Activated CD8-positive, alpha-beta memory T cell treated with anti-CD3 and anti-CD28 coated beads for 36 hours (primary cell): ENCODE measurements around the gene HIVEP2. TPM values are rescaled to one million over a fixed set of nuclear protein-coding genes. Genes with fewer than 3 reads are reported as not detected.

Experiments
- CTCF ChIA-PET: fragments of 350-600 bp; sonication (Branson Sonifier 250); formaldehyde crosslinking; loops from one replicate; lab custom pipeline; 2021; ENCODE audit warnings: antibody characterized with exemption; lab: Charles Lee
- POLR2A ChIA-PET: fragments of 350-600 bp; sonication (Branson Sonifier 250); formaldehyde crosslinking; loops from one replicate; lab custom pipeline; 2021; ENCODE audit warnings: antibody characterized with exemption; lab: Charles Lee
- total RNA-seq, 2 experiments: library from RNA; stranded (reverse); gene quantifications; one replicate each; pipeline ENCODE4 v1.2.3, GENCODE V29; 2021

HIVEP2 gene
- total RNA-seq, 2 experiments from 2014 or later, result 34.4 to 39.3 TPM

DNA sequence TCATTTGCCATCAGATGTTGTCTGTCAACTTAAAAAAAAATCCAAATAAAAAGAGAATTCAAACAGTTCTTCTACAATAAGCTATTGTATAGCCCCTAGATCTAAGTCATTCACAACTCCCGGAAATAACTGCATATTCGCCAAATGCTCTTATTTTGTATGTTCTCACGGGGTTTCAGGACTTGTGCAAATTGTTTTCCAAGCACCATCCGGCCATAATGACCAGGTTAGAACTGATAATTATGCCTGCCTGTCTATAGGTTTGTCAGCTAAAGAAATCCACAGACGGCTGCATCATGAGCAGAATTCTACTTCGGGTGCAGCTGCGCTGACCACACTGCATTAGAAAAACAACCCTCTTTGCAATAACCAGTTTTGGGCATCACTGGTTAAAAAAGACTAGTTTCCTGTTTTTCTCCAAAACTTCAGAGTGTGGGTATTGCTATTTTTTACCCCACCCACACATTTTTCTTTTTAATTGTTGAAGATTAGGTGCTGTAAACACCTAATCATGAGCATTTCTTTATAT is 87.7 kb downstream of the HIVEP2 start:
- CTCF ChIA-PET, result interaction anchor here (1.0 to 1.5 kb wide), 3 partner anchors 9 to 89 kb away, joined by 3 read pairs; no protein-coding TSS in a partner anchor
- POLR2A ChIA-PET, result interaction anchor here (0.6 to 1.1 kb wide), 3 partner anchors 14 to 1991 kb away, joined by 3 to 5 read pairs (median 3); no protein-coding TSS in a partner anchor

DNA sequence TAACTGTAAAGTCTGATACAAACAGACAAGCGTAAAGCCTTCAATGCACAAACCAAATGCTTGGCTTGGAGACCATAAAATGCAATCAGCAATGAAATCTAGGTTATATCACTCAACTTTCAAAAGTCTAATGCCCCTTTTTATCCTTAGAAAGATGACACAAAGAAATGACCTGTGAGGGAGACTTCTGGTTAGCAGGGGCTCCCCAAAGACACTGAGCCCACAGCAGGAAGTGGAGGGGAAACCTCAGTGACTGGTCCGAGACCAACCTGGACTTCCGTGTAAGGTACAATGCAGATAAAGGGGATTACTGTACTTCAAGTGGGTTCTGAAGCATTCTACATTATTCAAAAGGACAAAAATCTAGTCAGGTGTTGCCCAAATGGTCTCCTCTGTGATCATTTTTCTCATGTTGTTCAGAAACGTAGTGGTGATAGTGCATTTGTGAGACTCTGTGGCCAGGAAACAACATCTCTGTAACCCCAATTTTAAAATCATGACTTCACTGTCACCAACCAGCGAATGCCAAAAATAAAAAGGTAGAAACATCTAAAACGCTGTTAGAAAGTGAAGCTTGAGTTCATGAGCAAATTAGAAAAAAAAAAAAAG is 88.2 kb downstream of the HIVEP2 start:
- POLR2A ChIA-PET, result interaction anchor here (0.6 to 1.1 kb wide), 3 partner anchors 14 to 1991 kb away, joined by 3 to 5 read pairs (median 3); no protein-coding TSS in a partner anchor
- CTCF ChIA-PET, result interaction anchor here (1.0 to 1.5 kb wide), 4 partner anchors 9 to 90 kb away, joined by 3 read pairs; no protein-coding TSS in a partner anchor

DNA sequence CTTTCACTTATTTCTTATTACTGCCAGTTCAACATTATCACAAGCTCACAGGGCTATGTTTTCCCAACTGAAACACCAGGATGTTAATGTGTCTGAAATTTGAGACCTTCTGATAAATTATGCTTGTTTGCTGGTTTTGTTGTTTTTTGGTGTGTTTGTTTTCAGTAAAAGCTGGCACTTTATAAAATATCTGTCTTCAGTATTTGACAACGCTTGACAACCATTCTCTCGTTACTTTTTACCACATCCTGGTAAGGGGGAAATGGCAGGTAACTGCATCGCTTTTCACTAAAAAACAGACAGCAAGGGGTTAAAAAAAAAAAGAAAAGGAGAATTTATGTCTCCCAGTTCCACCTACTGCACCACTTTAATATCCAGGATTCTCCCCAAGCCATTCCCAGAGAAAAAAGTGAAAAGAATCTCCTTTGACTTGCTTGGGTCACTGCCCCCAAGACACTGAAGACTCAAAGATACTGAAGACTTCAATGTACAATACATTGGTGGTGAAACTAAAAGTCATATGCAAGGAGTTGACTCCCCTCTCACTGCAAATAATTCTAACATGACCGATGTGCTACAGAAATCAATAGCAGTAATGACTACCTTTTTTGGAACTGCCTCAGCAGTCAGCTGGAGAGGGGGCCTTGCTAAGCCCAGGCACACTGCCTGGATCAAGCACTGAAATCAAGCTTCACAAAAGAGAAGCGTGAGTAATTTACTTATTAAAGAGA is 88.9 kb downstream of the HIVEP2 start:
- POLR2A ChIA-PET, result interaction anchor here (0.6 to 1.2 kb wide), 3 partner anchors 13 to 236 kb away, joined by 3 to 4 read pairs (median 3); no protein-coding TSS in a partner anchor
- CTCF ChIA-PET, result interaction anchor here (0.8 to 1.1 kb wide), 3 partner anchors 10 to 91 kb away, joined by 3 read pairs; no protein-coding TSS in a partner anchor

DNA sequence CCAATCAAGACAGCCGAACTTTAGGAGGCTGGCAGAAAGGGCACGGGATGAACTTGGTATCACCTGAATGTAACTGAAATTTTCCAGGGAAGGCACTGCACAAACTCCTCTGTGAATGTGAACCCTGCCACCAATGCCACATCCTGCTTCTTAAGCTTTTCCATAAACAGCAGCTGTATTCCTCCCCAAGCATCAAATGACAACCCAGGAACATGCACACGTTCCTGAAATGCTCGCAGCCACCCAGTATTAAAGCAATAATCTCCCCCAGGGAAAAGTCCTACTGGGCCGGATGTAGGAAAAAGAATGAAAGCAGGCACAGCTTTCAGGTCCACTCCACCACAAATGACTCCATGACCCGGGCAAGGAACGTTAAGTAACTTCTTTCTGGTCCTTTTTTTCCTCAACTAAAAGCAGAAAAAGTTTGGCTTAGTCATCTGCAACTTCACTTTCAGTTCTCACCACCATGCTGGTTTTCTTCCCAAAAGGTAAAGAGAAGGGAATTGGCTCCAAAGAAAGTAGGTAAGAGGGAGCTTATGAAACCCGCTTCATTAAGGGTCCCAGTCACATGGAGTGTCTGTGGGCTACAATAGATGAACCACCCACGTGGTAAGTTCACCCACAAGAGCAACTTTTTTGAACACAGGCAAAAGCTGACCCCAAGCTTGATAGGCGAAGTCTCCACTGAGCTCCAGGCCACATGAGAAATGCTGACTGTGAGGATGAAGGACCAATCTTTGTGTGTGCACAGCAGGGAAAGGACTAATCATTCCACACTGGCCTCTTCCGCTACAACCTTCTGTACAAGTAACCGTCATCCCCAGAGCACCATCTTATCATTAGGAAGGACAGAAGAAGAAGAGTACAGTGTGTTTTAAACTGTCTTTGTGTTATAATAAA is 90.1 kb downstream of the HIVEP2 start:
- POLR2A ChIA-PET, result interaction anchor here (0.5 to 1.2 kb wide), 6 partner anchors 9 to 83 kb away, joined by 3 to 4 read pairs (median 3); no protein-coding TSS in a partner anchor
- CTCF ChIA-PET, result interaction anchor here (1.0 kb wide), 1 partner anchor 28 kb away, joined by 3 read pairs; no protein-coding TSS in a partner anchor

DNA sequence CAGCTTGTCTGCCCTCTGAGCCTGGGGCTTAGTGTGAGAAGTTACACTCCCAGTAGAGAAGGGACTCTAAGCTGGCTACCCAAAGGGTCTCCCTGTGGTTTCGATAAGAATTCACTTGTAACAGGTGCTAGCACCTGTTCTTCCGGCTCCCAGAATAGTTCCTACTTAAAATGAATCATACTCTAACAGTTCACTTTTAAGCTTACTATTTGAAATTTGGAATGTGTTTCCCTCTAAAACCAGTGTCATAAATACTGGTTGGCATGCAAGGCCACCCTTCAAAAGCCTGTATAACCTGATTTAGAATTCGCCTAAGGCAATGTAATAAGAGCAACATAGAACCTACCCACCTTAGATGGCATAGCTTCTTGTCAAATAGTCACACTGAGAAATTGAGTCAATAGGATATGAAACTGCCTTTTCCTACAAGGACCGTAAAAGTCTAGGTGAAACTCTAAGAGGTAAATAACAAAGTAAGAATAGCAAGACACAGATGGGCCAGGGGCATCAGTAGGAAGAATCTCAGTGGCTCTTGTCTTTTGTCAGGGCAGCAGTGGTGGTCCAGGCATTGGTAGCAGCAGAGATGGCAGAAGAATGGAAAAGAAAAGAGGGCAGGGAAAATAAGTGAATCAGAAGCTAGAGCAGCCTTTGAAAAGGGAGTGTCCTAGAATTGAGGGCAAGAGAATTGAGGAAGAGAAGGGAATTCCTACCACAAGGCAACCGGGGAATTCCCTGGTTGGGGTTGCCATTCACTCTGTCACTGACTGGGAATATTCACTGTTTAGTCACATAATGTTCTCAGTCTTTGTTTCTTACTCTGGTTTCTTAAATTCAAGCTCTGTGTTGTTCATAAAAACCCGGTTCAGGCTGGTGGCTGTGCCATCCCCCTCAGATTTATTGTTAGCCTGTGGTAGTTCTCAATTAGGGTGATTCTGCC is 91.5 kb downstream of the HIVEP2 start:
- CTCF ChIA-PET, result interaction anchor here (1.0 to 2.1 kb wide), 4 partner anchors 11 to 54 kb away, joined by 3 to 7 read pairs (median 3); no protein-coding TSS in a partner anchor
- POLR2A ChIA-PET, result interaction anchor here (1.1 to 1.5 kb wide), 2 partner anchors 8 to 11 kb away, joined by 3 to 6 read pairs; no protein-coding TSS in a partner anchor

DNA sequence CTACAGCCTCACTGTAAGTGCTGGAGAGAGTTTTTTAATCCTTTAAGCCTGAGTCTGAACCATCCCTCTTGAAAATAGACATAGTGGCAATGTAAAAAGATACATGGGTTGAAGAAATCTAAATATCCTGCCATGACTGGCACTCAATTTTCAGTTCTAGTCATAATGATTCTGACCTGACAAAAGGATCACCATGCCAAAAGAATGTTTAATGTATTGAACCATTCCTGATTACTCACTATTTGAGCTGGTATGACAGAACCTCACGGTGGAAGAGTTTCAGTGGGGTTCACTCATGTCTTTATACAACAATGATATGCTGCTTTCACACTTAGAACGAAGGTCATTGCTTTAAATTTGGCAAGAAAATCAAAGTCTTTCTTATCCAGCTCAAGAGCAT is 93.4 kb downstream of the HIVEP2 start:
- ChIA-PET CTCF (no interaction called here), POLR2A (interaction anchor here (0.6 to 1.3 kb wide), 4 partner anchors 9 to 95 kb away, joined by 3 to 4 read pairs (median 3); no protein-coding TSS in a partner anchor)

DNA sequence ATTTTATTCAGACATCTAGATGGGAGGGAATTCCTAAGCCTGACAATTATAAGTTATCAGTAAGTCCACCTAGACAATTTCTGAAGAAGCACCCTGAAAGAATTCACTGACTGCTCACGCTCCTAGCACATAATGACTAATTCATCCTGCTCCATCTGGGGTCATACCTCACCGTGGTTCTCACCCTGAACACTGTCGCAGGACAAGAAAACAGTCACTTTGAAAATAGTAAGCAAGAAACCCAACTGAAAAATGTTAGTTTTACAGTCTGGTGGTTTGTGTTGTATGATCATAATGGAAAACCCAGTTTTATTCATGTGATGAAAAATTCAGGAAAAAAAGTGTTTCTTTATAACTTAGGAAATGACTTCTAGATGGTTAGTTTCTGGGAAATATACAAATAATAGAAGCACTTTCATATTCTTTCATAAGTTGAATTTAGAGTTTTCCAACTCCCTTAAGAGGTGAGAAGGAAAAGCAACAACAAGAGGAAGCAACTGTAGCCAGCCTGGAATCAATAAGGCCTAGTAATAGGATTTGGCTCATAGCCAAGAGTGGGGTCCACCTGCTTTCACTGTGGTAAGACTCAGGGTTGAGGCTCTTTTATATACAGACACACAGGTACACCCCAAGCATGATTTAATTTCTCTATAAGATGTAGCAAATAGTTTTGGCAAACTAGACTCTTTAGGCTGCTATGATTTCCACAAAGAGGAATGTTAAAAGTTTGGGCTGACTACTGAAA is 94.1 kb downstream of the HIVEP2 start:
- CTCF ChIA-PET, result no interaction called here
- POLR2A ChIA-PET, result interaction anchor here (1.0 to 1.3 kb wide), 2 partner anchors 21 to 31 kb away, joined by 3 read pairs; no protein-coding TSS in a partner anchor

DNA sequence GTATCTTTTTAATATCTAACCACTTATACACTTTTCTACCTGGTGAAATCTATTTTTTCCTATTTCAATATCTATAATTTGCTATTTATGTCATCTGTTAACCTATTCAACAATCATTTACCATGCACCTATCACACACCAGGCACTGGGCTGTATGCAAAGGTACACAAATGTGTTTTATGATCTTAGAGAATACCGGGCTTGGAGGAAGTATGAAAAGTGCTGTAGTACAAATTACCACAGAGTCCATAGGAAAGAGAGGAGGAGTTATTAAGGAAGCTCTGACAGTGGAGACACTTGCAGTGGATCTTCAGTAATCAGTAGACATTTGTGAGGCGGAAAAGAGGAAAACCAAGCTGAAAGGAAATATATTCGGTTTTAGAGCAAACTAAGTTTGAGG is 96.0 kb downstream of the HIVEP2 start:
- CTCF ChIA-PET, result interaction anchor here (1.2 kb wide), 1 partner anchor 95 kb away, joined by 4 read pairs; no protein-coding TSS in a partner anchor
- POLR2A ChIA-PET, result no interaction called here

DNA sequence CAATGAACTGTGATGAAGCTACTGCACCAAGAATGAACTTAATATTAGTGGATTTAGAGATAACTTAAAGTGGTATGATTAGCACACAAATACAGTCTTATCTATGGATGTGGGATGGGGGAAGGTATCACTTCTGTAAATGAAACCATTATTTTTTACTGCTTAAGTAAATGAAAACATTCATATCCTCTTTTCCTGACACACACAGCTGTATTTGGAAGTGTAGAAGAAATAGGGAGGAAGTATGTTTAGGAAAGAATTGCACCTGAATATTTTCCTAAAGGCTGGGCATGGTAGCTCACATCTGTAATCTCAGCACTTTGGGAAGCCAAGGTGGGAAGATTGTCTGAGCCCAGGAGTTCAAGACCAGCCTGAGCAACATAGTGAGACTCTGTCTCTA is 96.8 kb downstream of the HIVEP2 start:
- CTCF ChIA-PET, result interaction anchor here (0.9 to 1.2 kb wide), 2 partner anchors 9 to 38 kb away, joined by 3 read pairs; no protein-coding TSS in a partner anchor
- POLR2A ChIA-PET, result interaction anchor here (3.2 kb wide), 1 partner anchor 99 kb away, joined by 13 read pairs; no protein-coding TSS in a partner anchor

DNA sequence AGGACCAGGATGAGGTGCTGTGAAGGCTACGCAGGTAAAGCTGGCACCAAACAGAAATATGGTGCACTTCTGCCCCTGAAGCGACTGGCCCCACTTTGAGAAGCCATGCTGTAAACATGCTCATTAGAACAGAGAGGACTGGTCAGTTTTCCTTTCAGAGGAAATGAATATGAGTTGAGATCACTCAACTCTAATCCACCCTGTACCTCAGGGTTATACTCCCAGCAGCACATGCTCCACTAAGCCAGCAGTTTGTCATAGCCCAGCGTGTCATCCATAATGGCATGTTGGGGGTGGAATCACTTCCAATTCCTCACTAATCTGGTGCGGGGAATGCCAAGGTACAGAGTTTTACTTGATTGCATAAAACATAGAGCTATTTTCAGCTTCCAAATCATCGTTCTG is 98.1 kb downstream of the HIVEP2 start:
- ChIA-PET POLR2A (interaction anchor here (3.2 kb wide), 1 partner anchor 100 kb away, joined by 13 read pairs; no protein-coding TSS in a partner anchor), CTCF (interaction anchor here (1.4 kb wide), 1 partner anchor 100 kb away, joined by 3 read pairs; no protein-coding TSS in a partner anchor)

DNA sequence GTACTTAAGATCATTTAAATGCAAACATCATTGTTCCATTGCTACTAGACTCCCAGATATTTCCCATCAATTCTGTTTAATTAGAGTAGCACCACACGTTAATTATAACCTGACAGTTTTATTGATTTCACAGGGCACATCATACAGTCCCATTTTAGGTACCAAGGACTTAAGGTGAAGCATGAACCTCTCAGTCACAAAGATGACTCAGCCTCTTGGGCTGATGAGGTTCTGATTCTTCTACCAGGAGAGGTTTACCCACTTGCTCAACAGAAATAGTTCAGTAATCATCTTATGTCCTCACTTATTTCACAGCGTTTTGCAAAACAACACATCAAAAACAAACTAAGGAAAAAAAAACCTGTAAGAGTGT is 98.5 kb downstream of the HIVEP2 start:
- POLR2A ChIA-PET, result interaction anchor here (0.9 to 3.2 kb wide), 2 partner anchors 67 to 100 kb away, joined by 4 to 13 read pairs; no protein-coding TSS in a partner anchor
- CTCF ChIA-PET, result interaction anchor here (1.4 kb wide), 1 partner anchor 100 kb away, joined by 3 read pairs; no protein-coding TSS in a partner anchor

DNA sequence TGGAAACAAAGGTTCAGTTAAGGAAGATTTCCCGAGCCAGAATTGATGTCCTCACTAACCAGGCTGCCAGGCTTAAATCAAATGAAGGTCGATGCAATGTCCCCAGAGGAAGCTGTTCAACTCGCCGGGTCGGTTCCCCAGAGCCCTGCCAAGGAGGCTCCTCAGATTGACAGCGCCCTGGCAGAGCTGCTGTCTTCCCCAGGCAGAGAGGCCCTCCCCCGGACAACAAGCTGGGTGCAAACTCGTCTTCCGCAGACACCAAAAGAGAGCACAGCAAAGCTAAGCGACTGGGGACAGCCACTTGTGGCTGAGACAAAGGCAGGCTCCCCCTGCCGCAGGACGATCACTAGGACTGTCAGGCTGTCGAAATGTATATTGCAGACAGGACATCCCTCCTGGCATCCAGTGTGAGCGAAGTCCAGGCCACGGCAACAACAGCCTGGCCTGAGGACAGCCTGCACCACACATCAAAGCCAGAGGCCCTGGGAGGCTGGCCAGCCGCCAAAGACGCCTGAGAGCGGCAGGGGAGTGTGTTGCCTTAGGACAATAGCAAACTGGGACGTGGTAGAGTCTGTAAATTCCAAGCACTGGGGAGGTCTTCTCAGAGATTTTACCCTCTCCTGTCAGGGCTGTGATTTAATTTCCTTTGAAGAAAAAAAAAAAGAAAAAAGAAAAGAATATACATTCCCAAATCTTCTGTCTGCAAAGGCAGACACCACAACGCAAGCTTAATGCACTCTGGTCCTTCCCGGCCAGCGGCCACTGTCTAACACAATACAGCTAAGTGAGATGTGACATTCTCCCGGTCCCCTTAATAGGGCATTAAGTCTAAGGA is 99.1 kb downstream of the HIVEP2 start:
- CTCF ChIA-PET, result interaction anchor here (0.6 to 1.4 kb wide), 5 partner anchors 10 to 152 kb away, joined by 3 to 4 read pairs (median 3); no protein-coding TSS in a partner anchor
- POLR2A ChIA-PET, result interaction anchor here (0.5 to 3.2 kb wide), 5 partner anchors 8 to 961 kb away, joined by 3 to 13 read pairs (median 4); no protein-coding TSS in a partner anchor

DNA sequence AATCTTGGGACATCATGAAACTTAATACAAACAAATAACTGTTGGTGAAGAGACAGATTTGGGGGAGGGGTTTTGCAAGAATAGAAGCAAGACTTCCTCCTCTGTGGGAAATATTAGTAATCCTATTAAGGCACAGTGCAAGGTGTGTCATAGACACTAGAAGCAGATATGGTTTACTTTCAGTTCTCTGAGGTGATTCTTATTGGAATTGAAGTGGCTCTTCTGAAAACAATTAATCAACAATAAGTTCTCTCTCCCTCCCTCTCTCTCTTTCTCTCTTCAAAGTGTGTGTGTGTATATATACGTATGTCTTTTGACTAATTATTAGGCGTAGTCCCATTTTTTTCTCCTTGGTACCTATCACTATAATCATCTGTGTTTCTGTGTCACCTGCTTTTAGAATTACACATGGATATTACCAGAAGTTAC is 99.8 kb downstream of the HIVEP2 start:
- ChIA-PET CTCF (interaction anchor here (0.6 to 1.0 kb wide), 4 partner anchors 11 to 152 kb away, joined by 3 to 4 read pairs (median 3); no protein-coding TSS in a partner anchor), POLR2A (interaction anchor here (0.5 to 1.3 kb wide), 4 partner anchors 9 to 961 kb away, joined by 3 to 4 read pairs (median 4); no protein-coding TSS in a partner anchor)

DNA sequence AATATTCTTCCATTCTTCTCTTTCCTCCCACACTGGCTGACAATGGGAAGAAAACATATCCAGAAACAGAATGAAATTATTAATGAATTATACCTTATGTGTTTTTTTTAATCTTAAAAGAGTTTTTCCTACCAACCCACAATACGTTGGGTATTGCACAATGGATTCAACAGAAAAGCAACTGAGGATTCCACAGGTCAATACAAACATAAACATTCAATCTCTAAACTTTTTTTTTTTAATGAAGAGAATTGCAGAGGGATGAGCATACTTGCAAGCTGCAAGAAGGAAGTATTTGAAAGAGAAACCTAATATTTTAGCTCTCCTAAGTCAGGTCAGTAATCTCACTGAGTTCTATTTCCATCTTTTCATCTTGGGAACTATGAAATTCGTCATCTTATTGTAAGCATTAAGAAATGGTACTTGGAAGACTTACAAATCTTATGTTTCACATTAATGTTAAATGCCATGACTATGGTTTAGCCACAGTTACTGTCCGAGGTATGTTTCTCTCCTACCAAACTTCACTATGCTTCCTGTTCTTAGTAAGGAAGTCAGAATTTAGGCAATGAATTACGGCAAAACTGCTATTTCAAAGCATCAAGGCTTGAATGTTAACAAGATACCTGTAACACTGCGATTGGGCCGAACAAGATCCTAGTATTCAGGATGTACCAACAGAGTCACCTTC is 100.8 kb downstream of the HIVEP2 start:
- ChIA-PET CTCF (interaction anchor here (1.2 to 1.5 kb wide), 2 partner anchors 101 to 152 kb away, joined by 3 to 5 read pairs; no protein-coding TSS in a partner anchor), POLR2A (interaction anchor here (0.6 to 2.4 kb wide), 4 partner anchors 11 to 102 kb away, joined by 4 to 19 read pairs (median 8); partner anchors contain the start of gene HIVEP2)
